HuH-7.5 (cell line): ENCODE measurements around the gene DRG2.

ENCODE experiments used
- DNase-seq: peaks from one replicate; pipeline ENCODE4 v3.0.0; 2011; ENCODE audit warnings: low spot score

DRG2 gene

DNA sequence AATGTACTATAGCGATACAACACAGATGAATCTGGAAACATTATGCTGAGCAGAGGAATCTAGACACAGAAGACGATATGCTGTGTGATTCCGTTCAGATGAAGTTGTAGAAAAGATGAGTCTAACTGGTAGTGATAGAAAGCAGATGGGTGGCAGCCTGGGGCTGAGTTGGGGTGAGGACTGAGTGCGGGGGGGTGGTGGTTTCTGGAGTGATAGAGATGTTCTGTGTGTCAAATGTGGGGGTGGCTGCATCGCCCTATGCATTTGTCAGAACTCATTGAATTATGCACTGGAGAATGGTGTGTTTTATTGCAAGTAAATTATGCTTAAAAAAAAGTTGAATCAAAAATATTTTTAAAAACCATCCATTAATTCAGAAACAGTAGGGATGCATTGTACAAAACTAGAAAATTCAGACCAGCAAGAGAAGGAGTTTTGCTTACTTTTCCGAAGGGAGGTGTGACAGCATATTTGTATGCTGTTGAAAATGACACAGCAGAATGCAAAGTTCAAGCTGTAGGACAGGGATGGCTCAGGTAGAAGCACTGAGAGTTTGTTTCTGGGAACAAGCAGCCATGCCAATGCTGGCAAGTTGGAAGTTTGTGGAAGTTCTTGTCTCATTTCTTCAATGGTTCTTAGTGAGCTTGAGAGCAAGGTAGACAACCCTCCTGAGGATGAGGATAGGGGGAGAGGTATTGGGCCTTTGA is 13.0 kb upstream of the DRG2 start:
- DNase-seq: no peak

DNA sequence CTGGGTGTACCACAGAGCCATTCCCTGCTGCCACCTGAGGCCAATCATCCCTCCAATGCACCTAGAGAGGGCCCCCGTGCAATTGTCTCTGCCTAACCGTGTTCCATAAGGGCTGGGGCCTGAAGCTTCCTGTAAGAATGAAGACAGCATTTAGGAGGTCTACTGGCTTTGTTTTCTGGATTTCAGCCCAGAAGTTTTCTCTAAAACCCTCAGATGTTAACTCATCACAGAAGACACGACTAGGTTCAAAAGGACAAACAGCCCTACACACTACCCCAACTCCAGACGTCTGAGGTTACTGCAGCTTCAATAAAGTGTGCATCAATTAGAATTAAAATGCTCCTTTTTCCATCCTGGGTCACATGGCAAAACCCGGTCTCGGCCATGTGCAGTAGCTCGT is 10.8 kb upstream of the DRG2 start:
- no peak for DNase-seq

DNA sequence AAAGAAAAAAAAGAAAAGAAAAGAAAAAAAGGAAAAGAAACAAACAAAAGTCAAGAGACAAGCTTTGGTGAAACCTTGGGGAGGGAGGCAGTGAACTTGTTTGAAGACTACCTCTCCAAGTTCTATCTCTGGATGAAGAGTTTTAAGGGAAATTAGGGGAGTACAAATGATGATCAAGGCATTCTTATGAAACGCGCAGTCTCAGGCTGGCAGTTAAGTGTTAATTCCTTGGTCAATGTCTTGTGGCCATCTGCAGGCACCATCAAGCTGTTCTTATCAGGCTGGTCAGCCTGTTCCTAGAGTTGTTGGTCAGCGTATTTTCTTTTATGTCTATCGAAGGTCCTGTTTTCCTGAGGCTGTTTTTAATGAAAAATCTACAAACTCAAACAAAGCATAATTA is 8.2 kb upstream of the DRG2 start:
- DNase-seq: no peak

DNA sequence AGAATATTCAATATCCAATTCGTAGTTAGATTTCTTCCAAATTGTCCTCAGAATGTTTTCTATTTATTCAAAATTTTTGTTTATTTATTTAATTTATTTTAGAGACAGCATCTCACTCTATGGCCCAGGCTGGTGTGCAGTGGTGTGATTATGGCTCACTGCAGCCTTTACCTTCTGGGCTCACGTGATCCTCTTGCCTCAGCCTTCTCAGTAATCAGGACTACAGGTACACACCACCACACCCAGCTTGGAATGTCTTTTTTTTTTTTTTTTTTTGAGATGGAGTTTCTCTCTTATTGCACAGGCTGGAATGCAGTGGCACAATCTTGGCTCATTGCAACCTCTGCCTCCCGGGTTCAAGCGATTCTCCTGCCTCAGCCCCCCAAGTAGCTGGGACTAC is 3.5 kb upstream of the DRG2 start:
- no peak for DNase-seq

DNA sequence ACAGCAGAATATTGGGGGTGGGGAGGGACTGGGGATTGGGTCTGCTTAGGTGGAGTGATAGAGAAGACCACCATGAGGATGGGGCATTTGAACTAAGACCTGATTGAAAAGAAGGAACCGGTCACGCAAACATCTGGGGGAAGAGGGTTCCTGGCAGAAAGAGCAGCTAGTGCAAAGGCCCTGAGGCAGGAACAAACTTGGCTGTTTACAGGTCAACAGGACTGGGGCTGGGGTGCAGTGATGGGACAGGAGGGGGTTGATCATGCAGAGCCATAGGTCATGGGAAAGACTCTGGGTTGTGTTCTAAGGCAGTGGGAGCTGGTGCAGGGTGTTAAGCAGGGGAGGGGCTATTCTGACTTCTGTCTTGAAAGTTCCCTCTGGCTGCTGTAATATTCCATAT is 1.9 kb downstream of the DRG2 start:
- DNase-seq: no peak

DNA sequence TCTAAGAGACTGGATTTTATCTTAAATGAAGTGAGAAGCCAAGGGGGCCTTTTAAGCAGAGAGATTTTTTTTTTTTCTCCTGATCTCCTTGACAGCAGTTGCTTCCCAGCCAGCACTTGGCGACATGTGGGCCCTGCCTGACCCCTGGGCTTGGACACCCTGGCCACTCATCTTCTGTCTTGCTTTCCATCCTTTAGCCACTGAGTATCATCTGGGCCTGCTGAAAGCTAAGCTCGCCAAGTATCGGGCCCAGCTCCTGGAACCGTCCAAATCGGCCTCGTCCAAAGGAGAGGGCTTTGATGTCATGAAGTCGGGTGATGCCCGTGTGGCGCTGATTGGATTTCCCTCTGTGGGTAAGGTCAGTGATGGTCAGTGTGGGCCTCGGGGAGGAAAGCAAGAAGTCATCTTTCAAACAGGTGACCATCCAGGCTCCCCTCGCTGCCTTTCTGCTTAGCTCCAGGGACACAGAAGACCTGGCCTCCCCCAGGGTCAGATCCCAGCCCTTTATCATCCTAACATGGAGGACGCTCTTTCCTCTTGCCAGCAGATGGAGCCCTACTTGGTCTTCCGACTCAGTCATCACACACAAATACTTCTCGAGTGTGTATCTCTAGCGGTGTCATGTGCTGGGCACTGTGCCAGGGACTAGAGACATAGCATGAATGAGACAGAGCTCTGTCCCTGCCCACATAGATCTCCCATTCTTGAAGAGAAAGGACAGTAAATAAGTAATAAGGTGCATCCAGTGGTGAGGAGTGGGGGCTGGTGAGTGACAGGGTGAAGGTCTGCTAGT is 6.1 kb downstream of the DRG2 start:
- DNase-seq: no peak

DNA sequence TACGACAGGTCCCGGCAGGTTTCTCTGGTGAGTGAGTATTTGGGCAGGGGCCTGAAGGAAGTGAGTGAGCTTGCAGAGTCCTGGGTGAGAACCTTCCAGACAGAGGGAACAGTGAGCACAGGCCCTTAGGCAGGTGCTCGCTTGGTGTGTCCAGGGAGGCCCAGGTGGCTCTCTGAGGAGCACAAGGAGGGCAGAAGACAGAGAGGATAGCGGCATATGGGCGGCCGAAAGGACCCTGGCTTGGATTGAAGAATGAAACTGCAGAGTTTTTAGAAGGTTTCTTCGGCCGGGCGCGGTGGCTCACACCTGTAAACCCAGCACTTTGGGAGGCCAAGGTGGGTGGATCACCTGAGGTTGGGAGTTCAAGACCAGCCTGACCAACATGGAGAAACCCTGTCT is 6.7 kb downstream of the DRG2 start:
- no peak for DNase-seq

DNA sequence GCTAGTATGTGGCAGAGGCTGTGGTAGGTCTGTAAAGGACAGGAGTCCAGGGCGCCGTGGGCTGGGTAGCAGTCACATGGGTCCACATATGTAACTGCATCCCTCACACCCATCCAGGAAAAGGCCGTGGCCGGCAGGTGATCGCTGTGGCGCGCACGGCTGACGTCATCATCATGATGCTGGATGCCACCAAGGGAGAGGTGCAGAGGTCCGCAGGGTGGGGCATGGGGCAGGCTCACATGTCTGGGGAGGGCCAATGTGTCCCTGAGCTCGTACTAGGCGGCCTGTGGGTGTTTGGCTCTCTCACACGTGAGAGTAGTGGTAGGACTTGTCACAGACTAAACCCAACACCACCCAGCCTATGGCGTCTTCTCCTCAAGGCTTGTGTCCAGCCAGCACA is 11.8 kb downstream of the DRG2 start:
- no peak for DNase-seq

DNA sequence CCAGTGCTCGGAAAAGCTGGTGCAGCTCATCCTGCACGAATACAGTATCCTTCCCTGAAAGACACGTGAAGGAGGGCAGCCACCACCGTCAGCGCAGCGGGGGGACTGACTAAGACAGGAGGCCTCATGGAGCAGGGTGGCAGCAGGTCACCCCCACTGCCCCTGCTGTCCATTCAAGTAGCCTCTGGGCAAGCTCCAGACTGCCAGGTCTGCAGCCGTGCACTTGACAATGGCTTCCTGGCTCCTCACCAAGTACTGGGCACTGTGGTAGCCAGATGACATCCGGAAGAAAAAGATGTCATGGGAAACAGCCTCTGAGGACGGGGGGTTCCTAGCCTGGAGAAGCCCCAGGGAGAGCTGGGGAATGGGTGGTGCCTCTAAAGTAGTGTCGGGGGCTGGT is 12.9 kb downstream of the DRG2 start:
- no peak for DNase-seq

DNA sequence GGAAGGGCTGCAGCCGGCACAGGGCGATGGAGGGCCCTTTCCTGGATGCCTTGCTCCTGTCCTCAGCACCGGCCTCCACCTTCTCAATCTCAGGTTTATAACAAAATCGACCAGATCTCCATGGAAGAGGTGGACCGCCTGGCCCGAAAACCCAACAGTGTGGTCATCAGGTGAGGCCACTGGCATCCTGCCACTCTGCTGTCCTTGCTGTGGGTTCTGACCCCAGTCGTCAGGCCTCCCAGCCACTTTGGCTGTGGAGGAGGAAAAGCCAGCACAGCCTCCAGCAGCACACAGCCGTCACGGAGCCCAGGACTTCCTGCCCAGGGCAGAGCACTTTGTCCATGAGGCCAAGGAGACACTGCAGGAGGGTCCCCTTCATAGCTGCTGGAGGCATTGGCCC is 14.1 kb downstream of the DRG2 start:
- DNase-seq: no peak

DNA sequence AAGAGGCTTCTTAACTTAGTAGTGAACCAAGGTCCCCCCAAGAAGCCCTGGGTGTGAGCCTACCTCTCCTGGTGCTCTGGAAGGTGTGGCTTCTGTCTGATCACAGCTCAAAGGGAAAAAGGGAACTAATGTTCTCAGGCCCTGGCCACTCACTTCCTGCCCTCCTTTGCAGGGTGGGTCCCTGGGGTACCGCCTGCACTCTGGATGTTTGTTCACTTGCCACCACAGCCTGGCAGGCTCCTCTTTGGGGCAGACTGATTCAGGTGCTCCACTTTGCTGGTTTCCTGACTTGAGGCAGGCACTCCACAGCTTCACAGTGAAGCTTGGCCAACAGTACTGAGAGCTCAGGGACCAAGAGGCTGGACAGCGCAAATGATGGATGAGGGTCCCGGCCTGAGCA is 14.9 kb downstream of the DRG2 start:
- no peak for DNase-seq

DNA sequence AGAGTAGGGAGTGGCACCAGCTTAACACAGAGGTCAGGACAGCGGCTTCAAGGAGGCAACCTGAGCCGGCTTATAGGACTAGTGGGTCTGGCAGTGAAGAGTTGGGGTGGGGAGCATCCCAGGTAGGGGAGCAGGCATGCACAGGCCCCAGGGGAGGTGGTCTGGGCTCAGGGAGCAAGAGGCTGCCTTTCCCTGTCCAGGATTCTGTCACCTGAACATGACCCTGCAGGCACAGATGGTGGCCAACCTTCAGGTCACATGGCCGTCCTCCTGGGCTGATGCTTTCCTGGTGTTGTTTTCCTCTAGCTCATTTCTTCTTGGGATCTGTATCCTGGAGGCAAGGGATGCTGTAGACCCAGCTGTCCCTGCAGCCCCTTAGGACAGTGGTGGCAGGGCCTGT is 17.3 kb downstream of the DRG2 start:
- DNase-seq: no peak

DNA sequence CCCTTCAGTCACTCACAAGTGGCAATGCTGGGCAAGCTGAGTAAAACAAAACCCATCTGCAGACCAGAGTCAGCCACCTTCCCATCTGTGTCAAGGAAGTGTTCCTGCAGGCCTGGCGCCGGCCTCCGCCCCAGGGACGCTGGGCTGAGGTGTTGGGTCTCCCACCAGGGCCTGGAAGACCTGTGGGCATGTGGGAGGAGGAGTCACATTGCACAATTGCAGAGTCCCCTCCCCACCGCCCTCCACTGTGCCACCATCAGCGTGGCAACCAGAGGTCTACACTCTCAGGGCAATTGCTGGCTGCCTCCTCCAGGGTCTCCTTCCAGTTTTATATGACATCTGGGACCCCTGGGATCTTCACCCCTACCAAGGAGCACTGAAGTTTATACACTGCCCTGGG is 17.8 kb downstream of the DRG2 start:
- DNase-seq: no peak

DNA sequence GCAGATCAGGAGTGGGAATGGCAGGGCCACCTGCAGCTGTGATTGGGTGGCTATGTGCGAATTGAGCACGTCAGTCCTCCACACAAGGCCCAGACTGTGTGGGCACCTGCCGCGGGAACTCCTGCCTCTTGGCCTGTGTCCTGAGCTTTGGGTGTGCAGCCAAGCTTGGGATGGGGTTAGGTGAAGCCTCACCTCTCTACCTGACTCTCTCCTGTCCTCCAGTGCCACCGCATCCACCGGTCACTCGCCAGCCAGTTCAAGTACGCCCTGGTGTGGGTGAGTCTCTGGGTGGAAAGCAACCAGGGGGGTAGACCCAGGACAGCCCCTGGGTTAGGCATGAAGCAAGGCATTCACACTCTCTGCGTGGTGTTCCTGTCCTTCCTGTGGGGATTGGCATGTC is 18.5 kb downstream of the DRG2 start:
- no peak for DNase-seq

DNA sequence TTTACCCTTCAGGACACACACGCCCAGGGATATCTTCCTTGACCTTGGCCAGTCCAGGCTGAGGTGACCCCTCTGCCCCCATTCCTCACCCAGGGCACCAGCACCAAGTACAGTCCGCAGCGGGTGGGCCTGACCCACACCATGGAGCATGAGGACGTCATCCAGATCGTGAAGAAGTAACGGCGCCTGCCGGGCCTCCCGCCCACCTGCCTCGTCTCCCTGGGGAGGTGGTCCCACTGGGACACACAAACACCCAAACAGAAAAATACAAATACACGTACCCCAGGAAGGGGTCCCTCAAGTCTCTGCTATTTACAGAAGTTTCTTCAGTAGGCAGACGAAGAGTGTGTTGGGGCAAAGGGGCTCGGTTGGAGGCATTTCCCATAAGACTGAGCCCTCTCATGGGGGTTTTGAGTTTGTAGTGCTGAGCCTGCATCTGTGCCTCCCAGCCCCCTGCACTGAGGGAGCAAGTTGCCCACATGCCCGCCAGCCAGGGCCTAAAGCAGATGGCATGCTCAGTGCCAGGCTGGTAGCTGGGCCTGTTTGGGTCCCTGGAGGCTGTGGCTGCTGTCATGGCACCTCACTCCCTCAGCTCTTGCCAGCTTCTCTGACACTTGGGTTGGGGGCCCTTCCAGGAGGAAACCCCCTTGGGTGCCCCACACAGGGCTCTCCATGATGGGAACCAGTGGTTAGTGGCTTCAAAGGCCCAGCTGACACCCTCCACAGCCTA is 19.5 kb downstream of the DRG2 start:
- DNase-seq: no peak

DNA sequence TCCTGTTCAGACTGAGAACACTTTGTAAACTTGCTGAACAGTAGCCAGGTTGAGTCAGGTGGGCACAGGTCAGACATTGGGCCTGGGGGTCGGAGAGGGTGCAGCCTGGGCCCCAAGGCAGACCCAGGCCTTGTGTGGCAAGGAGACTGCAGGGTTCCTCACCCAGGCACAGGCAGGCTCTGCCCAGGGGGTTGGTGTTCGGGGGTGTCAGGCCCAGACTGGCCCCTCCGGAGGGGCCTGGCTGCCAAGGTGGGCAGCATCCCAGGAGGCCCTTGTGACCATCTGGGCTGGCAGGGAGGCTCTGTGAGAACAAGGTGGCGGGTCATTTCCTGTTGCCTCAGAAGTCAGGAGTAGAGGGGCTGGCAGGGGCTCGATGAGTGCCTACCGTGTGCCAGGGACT is 20.2 kb downstream of the DRG2 start:
- no peak for DNase-seq

DNA sequence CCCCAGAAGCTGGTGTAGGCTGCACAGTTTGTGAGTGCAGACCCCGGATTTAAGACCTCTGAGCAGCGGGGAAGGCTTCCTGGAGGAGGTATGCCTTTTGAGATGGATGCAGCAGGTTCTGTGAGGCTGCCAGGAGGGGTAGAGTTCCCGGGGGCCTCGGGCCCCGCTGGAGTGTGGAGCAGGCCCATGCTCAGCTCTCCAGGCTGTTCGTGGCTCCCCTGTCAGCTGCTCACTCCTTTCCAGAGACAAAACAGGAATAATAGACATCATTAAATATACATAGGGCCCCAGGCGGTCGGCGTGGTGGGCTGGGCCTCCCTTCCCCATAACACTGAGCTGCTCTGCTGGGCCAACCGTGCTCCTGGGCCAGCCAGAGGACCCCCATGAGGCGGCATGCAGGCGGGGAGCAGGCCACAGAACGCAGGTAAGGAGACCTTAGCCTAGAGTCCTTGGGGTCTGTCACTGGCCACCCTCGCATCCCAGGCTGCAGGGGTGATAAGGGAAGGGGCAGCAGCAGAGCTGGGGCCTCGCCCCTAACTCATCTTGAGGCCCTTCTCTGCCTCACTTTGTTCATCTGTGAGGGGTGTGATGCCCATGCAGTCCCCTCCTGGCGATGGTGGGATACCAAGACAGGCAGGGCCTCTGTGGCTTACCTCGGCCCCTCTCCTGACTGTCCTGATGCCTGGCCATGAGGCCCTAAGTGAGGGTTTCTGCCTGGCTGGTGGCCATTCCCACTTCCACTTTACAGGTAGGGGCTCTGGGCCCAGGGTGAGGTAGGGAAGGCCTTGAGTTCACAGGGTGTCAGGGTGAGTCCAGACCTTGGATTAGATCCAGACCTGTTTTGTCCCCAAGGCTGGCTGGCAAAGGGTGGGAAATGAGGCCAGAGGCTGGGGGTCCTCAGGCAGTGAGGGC is 20.9 kb downstream of the DRG2 start, which contains the start of gene MYO15A:
Gene MYO15A (plus strand): TSS at position 356 of the 912 bp plus-strand sequence. CDS start 10,045 bp downstream, outside the sequence.
- no peak for DNase-seq

DNA sequence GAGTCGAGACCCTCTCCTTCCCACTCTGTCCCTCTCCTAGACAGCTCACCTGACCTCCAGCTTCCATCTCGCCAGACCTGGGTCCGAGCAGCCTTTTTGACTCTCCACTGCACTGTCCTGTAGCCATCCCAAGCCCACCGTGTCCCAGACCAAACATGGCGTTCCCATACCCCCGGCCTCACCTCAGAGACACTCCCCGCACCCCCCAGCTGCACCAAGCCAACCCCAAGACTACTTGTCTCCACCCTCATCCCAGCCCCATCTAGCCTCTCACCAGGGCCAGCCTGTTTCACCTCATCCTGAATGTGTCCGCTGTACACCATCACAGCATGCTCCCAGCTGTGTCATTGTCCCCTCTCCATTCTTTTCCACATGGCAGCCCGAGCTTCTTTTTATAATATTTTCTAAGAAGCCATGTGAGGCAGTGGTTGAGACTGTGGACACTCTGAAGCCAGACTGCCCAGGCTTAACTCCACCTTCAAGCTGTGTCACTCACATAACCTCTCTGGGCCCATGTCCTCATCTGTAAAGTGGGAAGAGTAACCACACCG is 22.3 kb downstream of the DRG2 start:
- DNase-seq: no peak

DNA sequence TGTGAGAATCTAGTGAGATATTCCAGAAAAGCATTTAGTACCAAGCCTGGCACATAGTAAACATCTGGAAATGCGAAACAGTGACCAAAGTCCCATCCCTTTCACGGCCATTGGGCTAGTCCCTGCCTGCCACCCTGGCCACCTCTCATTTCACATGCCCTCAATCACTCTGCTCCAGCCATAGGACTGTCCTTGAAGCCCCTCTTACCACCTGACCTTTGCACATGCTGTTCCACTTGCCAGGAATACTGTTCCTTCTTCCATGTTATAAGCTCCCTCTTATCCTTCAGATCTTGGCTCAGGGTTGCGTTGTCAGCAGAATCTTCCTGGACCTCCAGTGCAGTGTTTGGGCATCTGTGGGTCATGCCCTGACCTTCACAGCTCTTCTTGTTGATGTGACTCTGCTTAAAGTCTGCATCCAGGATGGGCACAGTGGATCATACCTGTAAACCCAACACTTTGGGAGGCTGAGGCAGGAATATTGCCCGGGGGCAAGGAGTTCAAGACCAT is 22.9 kb downstream of the DRG2 start:
- DNase-seq: no peak

DNA sequence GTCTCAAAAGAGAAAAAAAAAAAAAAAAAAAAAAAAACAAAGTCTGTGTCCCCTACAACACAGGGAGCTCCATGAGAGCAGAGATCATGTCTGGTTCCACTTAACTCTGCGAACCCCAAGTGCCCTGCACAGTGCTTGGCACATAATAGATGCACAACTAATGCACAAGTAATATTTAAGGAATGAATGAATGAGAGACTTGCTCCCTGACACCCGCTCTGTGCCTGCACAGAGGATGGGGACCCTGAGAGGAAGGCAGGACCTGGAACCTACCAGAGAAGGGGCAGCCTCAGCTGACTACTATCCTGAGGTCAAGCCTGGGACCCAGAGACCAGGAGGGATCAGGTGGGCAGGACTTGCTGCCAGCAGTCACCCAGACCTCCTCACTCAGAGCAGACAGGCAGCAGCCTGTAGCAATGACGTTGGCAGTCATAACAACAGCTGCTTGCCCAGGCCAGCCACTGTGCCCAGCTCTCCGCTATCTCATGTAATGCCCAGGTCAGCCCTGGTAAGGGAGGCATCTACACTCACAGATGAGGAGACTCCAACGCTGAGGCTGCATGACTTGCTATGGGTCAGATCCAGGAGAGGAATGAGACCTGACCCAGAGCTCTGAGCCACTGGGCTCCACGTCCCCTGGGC is 23.7 kb downstream of the DRG2 start:
- DNase-seq: no peak

DNA sequence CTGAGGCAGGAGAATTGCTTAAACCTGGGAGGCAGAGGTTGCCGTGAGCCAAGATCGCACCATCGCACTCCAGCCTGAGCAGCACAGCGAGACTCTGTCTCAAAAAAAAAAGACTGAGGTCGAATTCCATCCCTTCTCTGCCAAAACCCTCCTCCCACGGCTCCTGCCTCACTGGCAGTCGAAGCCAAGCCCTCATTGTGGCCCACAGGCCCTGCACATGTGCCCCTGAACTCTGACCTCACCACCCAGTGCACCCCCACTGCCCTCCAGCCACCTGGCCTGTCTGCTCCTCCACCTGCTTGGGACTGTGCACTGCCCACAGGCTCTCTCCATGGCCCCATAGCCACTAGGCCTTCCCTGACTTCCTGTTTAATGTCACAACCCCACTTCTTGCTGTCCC is 27.8 kb downstream of the DRG2 start:
- DNase-seq: no peak
